ENCODE data around the gene TMEM74B. TPM values are rescaled to one million over a fixed set of nuclear protein-coding genes. Genes with fewer than 3 reads are reported as not detected.

Gene TMEM74B
- total RNA-seq, 1 donor from 2014 or later: 15.6 TPM

DNA sequence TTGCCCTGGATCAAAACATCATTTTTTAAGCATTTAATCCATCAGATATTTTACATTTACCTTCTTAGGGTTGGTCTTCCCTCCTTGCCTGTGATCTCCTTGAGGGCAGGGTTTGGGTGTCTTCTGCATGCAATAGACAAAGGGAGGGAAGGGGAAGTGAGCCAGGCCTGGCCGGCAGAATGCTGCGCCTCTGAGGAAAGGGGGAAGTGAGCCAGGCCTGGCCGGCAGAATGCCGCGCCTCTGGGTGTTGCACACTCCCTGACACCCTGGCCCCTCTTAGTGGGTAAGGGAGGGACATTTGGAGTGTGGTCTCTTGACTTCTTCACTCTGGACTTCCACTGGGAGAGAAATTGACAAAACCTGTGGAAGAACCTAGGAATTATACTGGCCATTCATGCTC lies 53.9 kb downstream of the TMEM74B start:
- no peaks in the 10 kb centered on the region for H3K27me3 Mint-ChIP-seq
- peaks cover 53% of the 10 kb centered on the region for H3K36me3 Mint-ChIP-seq (ENCODE audit: insufficient read depth)
- no peak overlapping the region for H3K4me3 Mint-ChIP-seq (ENCODE audit: low read depth)
- no peak overlapping the region for H3K27ac Mint-ChIP-seq
- H3K9me3 Mint-ChIP-seq (ENCODE audit: low read depth): peaks cover 6% of the 10 kb centered on the region
- no peaks in the 10 kb centered on the region for H3K4me1 Mint-ChIP-seq (ENCODE audit: low read depth)
- TF ChIP-seq, protein P1, sequence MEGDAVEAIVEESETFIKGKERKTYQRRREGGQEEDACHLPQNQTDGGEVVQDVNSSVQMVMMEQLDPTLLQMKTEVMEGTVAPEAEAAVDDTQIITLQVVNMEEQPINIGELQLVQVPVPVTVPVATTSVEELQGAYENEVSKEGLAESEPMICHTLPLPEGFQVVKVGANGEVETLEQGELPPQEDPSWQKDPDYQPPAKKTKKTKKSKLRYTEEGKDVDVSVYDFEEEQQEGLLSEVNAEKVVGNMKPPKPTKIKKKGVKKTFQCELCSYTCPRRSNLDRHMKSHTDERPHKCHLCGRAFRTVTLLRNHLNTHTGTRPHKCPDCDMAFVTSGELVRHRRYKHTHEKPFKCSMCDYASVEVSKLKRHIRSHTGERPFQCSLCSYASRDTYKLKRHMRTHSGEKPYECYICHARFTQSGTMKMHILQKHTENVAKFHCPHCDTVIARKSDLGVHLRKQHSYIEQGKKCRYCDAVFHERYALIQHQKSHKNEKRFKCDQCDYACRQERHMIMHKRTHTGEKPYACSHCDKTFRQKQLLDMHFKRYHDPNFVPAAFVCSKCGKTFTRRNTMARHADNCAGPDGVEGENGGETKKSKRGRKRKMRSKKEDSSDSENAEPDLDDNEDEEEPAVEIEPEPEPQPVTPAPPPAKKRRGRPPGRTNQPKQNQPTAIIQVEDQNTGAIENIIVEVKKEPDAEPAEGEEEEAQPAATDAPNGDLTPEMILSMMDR (IDR thresholded peaks at IDR 0.05; ENCODE audit: unreplicated experiment): no peak
- DNase-seq (ENCODE audit: low spot score, unreplicated experiment): no peak

Other genes with a start within 250 kb of the TMEM74B start
- 1.4 and 1.7 TPM in 2 replicates for gene RSPO4, start 182.7 kb downstream of the TMEM74B start, total RNA-seq
- gene PSMF1, start 66.4 kb downstream of the TMEM74B start, total RNA-seq: 92.5 and 94.5 TPM in 2 replicates
- gene C20orf202, start 18.5 kb upstream of the TMEM74B start, total RNA-seq: 0.26 and 0.27 TPM in 2 replicates
- gene RAD21L1, start 41.1 kb upstream of the TMEM74B start, total RNA-seq: not detected in 2 replicates
- gene SNPH, start 81.3 kb upstream of the TMEM74B start, total RNA-seq: 2.7 and 3.3 TPM in 2 replicates
- 2.0 and 2.3 TPM in 2 replicates for gene SDCBP2, start 144.2 kb upstream of the TMEM74B start, total RNA-seq
- gene FKBP1A, start 208.1 kb upstream of the TMEM74B start, total RNA-seq: 149 and 160 TPM in 2 replicates